K562 (cell line): ENCODE results near the gene PDE4D. TPM values are rescaled to one million over a fixed set of nuclear protein-coding genes. Genes with fewer than 3 reads are reported as not detected.

Experiments
- ATAC-seq: fragments of 200-7000 bp; cut with Tn5 transposase; 3 replicates; pipeline ENCODE4 v1.9.1; 2020; ENCODE audit warnings: moderate library complexity
- BruUV-seq: library from RNA; stranded (reverse); fragments of 400-500 nt; replicated peaks from 2 replicates; lab custom pipeline; 2021; lab: Mats Ljungman, UMichigan
- CTCF ChIA-PET: fragments of 300-600 bp; formaldehyde crosslinking; extraction: SDS; loops from one replicate; lab custom pipeline; 2021; ENCODE audit warnings: low intra/inter-chr PET ratio; lab: Yijun Ruan, JAX
- POLR2A ChIA-PET: fragments of 300-600, 350-650 bp; sonication (Branson Sonifier 250); formaldehyde crosslinking; extraction: SDS; loops from one replicate; lab custom pipeline; 2021; ENCODE audit warnings: antibody characterized with exemption, inconsistent platforms; lab: Yijun Ruan, JAX
- DNase-seq, 4 experiments: peaks; one replicate each; pipeline versions ENCODE4 v3.0.0 to v3.0.0-alpha.2; 2011 to 2018; ENCODE audit warnings: low spot score in 3 of 4, mixed read lengths in 3 of 4; ENCODE audit errors: extremely low read depth in 1 of 4
- FAIRE-seq: peaks from 2 replicates; lab custom pipeline; 2011; peaks lifted over from hg19 to GRCh38; lab: Jason Lieb, UNC
- H2AFZ ChIP-seq: 2 replicates; pipeline ENCODE4 v1.6.0; 2011; ENCODE audit warnings: low read depth, low read length, control low read depth, inconsistent platforms
- H3K27ac ChIP-seq: fragments of 200-600 bp; 3 replicates; pipeline ENCODE4 v1.8.0; 2011; ENCODE audit warnings: low read depth, mild to moderate bottlenecking, control low read depth, inconsistent platforms, low read length, moderate library complexity, mixed read lengths; ENCODE audit errors: extremely low read depth
- H3K27me3 ChIP-seq, 2 experiments: fragments of 300-600 bp in 1 of 2; 2 replicates in 1 of 2; 3 replicates in 1 of 2; pipeline versions ENCODE4 v1.6.0 to v1.8.0; 2011; ENCODE audit warnings: inconsistent platforms in 2 of 2, low read length in 2 of 2, mild to moderate bottlenecking in 1 of 2, mixed read lengths in 1 of 2, moderate library complexity in 1 of 2; ENCODE audit not compliant: control insufficient read depth in 2 of 2, insufficient read depth in 2 of 2
- H3K36me3 ChIP-seq: fragments of 300-600 bp; 3 replicates; pipeline ENCODE4 v1.8.0; 2011; ENCODE audit warnings: mild to moderate bottlenecking, low read length, inconsistent platforms; ENCODE audit not compliant: control insufficient read depth, insufficient read depth
- H3K4me1 ChIP-seq, 2 experiments: fragments of 200-600 bp in 1 of 2; replicated peaks in 1 of 2; 2 replicates in 1 of 2; 3 replicates in 1 of 2; pipeline versions ENCODE4 v1.5.1 to v1.8.0; 2011; ENCODE audit warnings: inconsistent platforms in 2 of 2, low read length in 2 of 2, mild to moderate bottlenecking in 1 of 2, mixed read lengths in 1 of 2, moderate library complexity in 1 of 2; ENCODE audit not compliant: control insufficient read depth in 2 of 2, insufficient read depth in 2 of 2
- H3K4me2 ChIP-seq: 2 replicates; pipeline ENCODE4 v1.6.1; 2011; ENCODE audit warnings: low read length, control low read depth, inconsistent platforms, mixed read lengths; ENCODE audit not compliant: insufficient read depth
- H3K4me3 ChIP-seq: fragments of 200-600 bp; sonication (generic), shearing (Covaris generic); 2 replicates; pipeline ENCODE4 v1.5.1; 2016; ENCODE audit warnings: control low read depth, inconsistent platforms
- H3K79me2 ChIP-seq: fragments of 200-600 bp; 3 replicates; pipeline ENCODE4 v1.8.0; 2011; ENCODE audit warnings: low read length, inconsistent platforms; ENCODE audit not compliant: control insufficient read depth, insufficient read depth
- H3K9ac ChIP-seq, 2 experiments: 2 replicates each; pipeline versions ENCODE4 v1.6.0 to v1.6.1; 2011; ENCODE audit warnings: low read depth in 2 of 2, low read length in 2 of 2, control low read depth in 1 of 2, inconsistent platforms in 1 of 2, mild to moderate bottlenecking in 1 of 2, mixed read lengths in 1 of 2; ENCODE audit not compliant: insufficient read depth in 1 of 2
- H3K9me1 ChIP-seq: one replicate; pipeline ENCODE4 v1.6.0; 2011; ENCODE audit warnings: inconsistent platforms, mild to moderate bottlenecking, low read length, moderate library complexity; ENCODE audit not compliant: control insufficient read depth, insufficient read depth
- H3K9me3 ChIP-seq: replicated peaks from 2 replicates; pipeline ENCODE4 v1.5.1; 2011; ENCODE audit warnings: low read depth, low read length, inconsistent platforms; ENCODE audit not compliant: control insufficient read depth, insufficient read depth
- H4K20me1 ChIP-seq: replicated peaks from 2 replicates; pipeline ENCODE4 v1.6.1; 2011; ENCODE audit warnings: low read length, inconsistent platforms, mixed read lengths; ENCODE audit not compliant: control insufficient read depth, insufficient read depth
- CCAR2 ChIP-seq: fragments of 200-400 bp; formaldehyde crosslinking; IDR thresholded peaks from 2 replicates; pipeline ENCODE4 v1.6.1; 2017; ENCODE audit warnings: mild to moderate bottlenecking, low read depth, low read length
- MECOM ChIP-seq: fragments of 250-450 bp; sonication (Bioruptor Pico); IDR thresholded peaks from 2 replicates; pipeline ENCODE4 v1.8.0; 2022; ENCODE audit warnings: inconsistent platforms
- POLR3G ChIP-seq: IDR thresholded peaks from 2 replicates; pipeline ENCODE4 v1.6.1; 2011; ENCODE audit not compliant: insufficient read length, insufficient replicate concordance; ENCODE audit errors: extremely low read depth
- SMAD2 ChIP-seq: fragments of 150-350 bp; IDR thresholded peaks from 2 replicates; pipeline ENCODE4 v1.6.1; 2014; ENCODE audit warnings: low read depth, mild to moderate bottlenecking, low read length
- TCF7L2 ChIP-seq: fragments of 150-350 bp; IDR thresholded peaks from 2 replicates; pipeline ENCODE4 v1.6.1; 2016; ENCODE audit warnings: low read depth, mild to moderate bottlenecking, low read length, moderate library complexity
- ZC3H4 ChIP-seq: sonication (generic); formaldehyde crosslinking; IDR thresholded peaks from 2 replicates; pipeline ENCODE4 v1.9.0; 2021; ENCODE audit warnings: missing genetic modification reagents, borderline replicate concordance
- WGBS: fragments of 100-300 bp; shearing (Covaris generic); methylation state at CpG from one replicate; pipeline ENCODE4 v1.1.6; 2016; ENCODE audit warnings: low coverage, mixed read lengths; ENCODE audit not compliant: insufficient coverage; ENCODE audit errors: missing lambda C conversion rate; 5-methylcytosine and 5-hydroxymethylcytosine counted together
- in situ Hi-C: fragments of 300-500 bp; cut with MboI; formaldehyde crosslinking; loops from 4 replicates; pipeline ENCODE4 v1.15.0; 2018; ENCODE audit warnings: inconsistent platforms, mixed read lengths
- intact Hi-C: fragments of 100-400 bp; cut with micrococcal nuclease; formaldehyde crosslinking; loops from 2 replicates; pipeline ENCODE4 v1.14.2; 2022
- polyA plus RNA-seq, 8 experiments: library from polyadenylated mRNA; depleted of rRNA in 4 of 8; stranded (reverse) in 5 of 8; unstranded in 3 of 8; fragments of >200 nt; fragmentation: Nextera tagmentation in 2 of 8; fragmentation: Illumina TruSeq in 1 of 8; extraction: Ambion mirVana in 2 of 8; extraction: Trizol in 1 of 8; gene quantifications; 2 replicates each; pipeline versions ENCODE4 v1.2.1 to v1.2.3, GENCODE V29; 2011 to 2014; ENCODE audit warnings: inconsistent platforms in 1 of 8, missing spikeins in 1 of 8
- total RNA-seq, 7 experiments: library from RNA; depleted of rRNA in 6 of 7; stranded (reverse); fragments of >200 nt in 6 of 7; fragmentation: Illumina TruSeq in 2 of 7; extraction: Trizol in 2 of 7; gene quantifications; 2 replicates each; pipeline versions ENCODE4 v1.2.1 to v1.2.3, GENCODE V29; 2011 to 2021; ENCODE audit warnings: low replicate concordance in 1 of 7
- TF ChIP-seq, protein P1 (sequence below): sonication (generic); formaldehyde crosslinking; IDR thresholded peaks from 2 replicates; pipeline ENCODE4 v1.8.0; 2022; ENCODE audit warnings: missing genetic modification reagents, mild to moderate bottlenecking, borderline replicate concordance
- TF ChIP-seq, protein P2 (sequence below): sonication (generic); formaldehyde crosslinking; IDR thresholded peaks from 2 replicates; pipeline ENCODE4 v1.8.0; 2022; ENCODE audit warnings: mild to moderate bottlenecking, missing genetic modification reagents
- TF ChIP-seq, protein P3 (sequence below): fragments of 450-650 bp; IDR thresholded peaks from 2 replicates; pipeline ENCODE4 v1.6.1; 2018; ENCODE audit not compliant: partially characterized antibody
- TF ChIP-seq, protein P4 (sequence below): sonication (generic); formaldehyde crosslinking; IDR thresholded peaks from 2 replicates; pipeline ENCODE4 v1.9.0; 2022; ENCODE audit warnings: mild to moderate bottlenecking, missing genetic modification reagents

The PDE4D gene
- total and polyA plus RNA-seq, 9 of the 15 experiments (the other 6 are each of a cell fraction or from before 2014, with no cell fraction given): 0.04 to 0.46 (median 0.13) TPM

DNA sequence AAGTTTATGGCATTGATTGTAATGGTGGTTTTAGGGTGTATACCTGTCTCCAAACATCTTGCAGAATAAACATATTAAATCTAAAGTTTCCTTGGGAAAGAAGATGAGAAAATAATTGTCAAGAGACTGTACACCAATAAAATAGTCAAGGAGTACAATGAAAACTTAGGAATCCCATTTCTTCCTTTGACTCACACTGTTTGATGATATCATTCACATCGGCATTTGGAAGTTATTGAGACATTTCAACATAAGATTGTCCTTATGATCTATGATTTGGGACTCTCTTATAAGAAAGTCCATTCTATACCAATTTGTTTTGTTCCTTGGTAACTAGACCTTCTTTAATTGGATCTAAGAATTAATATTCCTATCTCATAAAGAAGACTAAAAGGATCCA, 828.0 kb downstream of the PDE4D start (continued):
- TF ChIP-seq, protein P1, sequence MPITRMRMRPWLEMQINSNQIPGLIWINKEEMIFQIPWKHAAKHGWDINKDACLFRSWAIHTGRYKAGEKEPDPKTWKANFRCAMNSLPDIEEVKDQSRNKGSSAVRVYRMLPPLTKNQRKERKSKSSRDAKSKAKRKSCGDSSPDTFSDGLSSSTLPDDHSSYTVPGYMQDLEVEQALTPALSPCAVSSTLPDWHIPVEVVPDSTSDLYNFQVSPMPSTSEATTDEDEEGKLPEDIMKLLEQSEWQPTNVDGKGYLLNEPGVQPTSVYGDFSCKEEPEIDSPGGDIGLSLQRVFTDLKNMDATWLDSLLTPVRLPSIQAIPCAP (CRISPR knock-in tag): no peak
- no peak for TF ChIP-seq TCF7L2
- TF ChIP-seq CCAR2: no peak
- TF ChIP-seq, protein P2, sequence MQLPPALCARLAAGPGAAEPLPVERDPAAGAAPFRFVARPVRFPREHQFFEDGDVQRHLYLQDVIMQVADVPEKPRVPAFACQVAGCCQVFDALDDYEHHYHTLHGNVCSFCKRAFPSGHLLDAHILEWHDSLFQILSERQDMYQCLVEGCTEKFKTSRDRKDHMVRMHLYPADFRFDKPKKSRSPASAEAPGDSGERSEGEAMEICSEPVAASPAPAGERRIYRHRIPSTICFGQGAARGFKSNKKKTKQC (CRISPR knock-in tag): no peak
- TF ChIP-seq SMAD2: no peak

DNA sequence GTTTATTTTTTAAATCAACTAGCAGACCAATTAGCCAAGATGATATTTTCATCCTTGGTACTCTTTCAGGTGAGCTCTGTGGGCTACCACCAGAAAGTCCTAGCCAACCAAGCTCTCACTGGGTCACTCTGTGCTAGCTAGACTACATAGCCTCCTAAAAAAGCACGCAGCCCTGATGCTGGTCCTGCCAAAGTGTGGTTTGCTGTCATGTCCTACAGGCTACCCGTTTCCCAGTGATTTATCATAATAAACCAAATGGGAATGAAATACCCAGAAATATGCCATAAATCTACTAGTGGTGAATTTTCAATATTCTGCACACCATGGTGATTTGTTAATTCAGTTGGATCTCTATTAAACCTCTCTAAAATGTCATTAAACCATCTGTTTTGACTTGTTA, 829.2 kb downstream of the PDE4D start:
- CTCF ChIA-PET: no interaction called here
- no peak overlapping the region for H3K4me3 ChIP-seq
- TF ChIP-seq POLR3G (no peak), ZC3H4 (no peak), MECOM (no peak)
- TF ChIP-seq, protein P3, sequence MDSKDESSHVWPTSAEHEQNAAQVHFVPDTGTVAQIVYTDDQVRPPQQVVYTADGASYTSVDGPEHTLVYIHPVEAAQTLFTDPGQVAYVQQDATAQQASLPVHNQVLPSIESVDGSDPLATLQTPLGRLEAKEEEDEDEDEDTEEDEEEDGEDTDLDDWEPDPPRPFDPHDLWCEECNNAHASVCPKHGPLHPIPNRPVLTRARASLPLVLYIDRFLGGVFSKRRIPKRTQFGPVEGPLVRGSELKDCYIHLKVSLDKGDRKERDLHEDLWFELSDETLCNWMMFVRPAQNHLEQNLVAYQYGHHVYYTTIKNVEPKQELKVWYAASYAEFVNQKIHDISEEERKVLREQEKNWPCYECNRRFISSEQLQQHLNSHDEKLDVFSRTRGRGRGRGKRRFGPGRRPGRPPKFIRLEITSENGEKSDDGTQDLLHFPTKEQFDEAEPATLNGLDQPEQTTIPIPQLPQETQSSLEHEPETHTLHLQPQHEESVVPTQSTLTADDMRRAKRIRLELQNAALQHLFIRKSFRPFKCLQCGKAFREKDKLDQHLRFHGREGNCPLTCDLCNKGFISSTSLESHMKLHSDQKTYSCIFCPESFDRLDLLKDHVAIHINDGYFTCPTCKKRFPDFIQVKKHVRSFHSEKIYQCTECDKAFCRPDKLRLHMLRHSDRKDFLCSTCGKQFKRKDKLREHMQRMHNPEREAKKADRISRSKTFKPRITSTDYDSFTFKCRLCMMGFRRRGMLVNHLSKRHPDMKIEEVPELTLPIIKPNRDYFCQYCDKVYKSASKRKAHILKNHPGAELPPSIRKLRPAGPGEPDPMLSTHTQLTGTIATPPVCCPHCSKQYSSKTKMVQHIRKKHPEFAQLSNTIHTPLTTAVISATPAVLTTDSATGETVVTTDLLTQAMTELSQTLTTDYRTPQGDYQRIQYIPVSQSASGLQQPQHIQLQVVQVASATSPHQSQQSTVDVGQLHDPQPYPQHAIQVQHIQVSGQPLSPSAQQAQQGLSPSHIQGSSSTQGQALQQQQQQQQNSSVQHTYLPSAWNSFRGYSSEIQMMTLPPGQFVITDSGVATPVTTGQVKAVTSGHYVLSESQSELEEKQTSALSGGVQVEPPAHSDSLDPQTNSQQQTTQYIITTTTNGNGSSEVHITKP: no peak
- TF ChIP-seq, protein P4, sequence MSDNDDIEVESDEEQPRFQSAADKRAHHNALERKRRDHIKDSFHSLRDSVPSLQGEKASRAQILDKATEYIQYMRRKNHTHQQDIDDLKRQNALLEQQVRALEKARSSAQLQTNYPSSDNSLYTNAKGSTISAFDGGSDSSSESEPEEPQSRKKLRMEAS (CRISPR knock-in tag): no peak

More for the DNA sequence above, 829.2 kb downstream of the PDE4D start:
- Histone ChIP-seq H3K4me2 (no peak overlapping the region), H4K20me1 (no peaks in the 10 kb centered on the region), H3K36me3 (no peaks in the 10 kb centered on the region), H3K27me3 (no peaks in the 10 kb centered on the region), H3K4me1 (no peaks in the 10 kb centered on the region), H2AFZ (no peak overlapping the region), H3K9me3 (no peaks in the 10 kb centered on the region), H3K9ac (no peak overlapping the region), H3K27ac (no peak overlapping the region), H3K9me1 (no peaks in the 10 kb centered on the region), H3K79me2 (no peaks in the 10 kb centered on the region)
- DNase-seq: no peak
- intact Hi-C loops: no loop called here
- WGBS: 0% methylated on average over 2 of the region's 2 CpGs
- POLR2A ChIA-PET: no interaction called here
- FAIRE-seq: no peak
- in situ Hi-C loops: no loop called here
- no peak for ATAC-seq
- no TSS peak for BruUV-seq
